ENCODE data around the gene YWHAG. TPM values are rescaled to one million over a fixed set of nuclear protein-coding genes. Genes with fewer than 3 reads are reported as not detected.

YWHAG gene
- total RNA-seq, 1 donor = 121 TPM

DNA sequence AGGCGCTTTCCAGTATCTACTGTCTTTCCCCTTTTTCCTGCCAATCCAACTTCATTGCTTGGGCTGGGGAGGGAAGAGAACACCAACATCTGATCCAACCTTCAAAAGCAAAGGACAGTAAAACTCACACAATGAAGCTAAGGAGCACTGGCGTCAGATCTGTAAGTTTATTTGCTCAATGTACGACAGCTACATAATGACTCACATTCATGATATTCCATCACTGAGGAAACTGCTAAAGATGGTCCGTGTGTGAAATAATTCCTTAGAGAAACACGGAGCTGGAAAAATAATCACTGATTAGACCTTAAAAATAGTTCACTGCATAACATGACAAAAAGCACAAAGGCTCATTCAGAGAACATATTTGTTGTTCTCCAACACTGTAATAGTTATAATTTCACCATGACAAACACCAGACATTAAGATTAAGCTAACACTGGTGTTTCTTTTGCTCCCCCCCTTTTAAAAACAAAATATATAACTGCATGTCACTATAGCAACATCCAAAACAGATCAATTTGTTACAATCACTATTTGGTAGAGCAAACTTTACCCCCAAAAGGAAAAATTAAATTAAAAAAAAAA, 32.1 kb downstream of the YWHAG start:
- DNase-seq (ENCODE audit: insufficient read length, low spot score, missing footprints) = peak; percentile 72
- Histone ChIP-seq H4K20me1 (ENCODE audit: insufficient read depth, low read length) (peaks cover 81% of the 10 kb centered on the region), H3K27ac (ENCODE audit: low read depth, low read length) (peak overlapping the region; percentile 82)

DNA sequence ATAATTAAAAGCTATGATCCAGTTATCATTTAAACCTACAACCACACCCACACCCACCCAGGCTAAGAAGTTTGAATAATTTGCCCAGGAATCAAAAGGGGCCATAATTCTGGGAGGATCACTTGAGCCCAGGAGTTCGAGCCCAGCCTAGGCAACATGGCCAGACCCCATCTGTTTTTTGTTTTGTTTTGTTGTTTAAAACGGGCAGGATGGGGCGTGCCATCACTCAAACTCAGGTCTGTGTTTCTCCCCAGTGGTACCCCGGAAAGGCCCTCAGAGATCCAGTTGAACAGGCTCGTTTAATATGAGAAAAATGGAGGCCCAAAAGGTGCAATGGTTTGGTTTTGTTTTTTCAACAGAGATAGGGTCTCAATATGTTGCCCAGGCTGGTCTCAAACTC, 33.0 kb downstream of the YWHAG start:
- no peaks in the 10 kb centered on the region for H3K27me3 ChIP-seq (ENCODE audit: insufficient read depth, low read length)
- peaks cover 29% of the 10 kb centered on the region for H3K4me1 ChIP-seq (ENCODE audit: insufficient read depth, low read length)
- peaks cover 81% of the 10 kb centered on the region for H3K79me2 ChIP-seq (ENCODE audit: insufficient read depth, low read length)
- TF ChIP-seq, protein P1, sequence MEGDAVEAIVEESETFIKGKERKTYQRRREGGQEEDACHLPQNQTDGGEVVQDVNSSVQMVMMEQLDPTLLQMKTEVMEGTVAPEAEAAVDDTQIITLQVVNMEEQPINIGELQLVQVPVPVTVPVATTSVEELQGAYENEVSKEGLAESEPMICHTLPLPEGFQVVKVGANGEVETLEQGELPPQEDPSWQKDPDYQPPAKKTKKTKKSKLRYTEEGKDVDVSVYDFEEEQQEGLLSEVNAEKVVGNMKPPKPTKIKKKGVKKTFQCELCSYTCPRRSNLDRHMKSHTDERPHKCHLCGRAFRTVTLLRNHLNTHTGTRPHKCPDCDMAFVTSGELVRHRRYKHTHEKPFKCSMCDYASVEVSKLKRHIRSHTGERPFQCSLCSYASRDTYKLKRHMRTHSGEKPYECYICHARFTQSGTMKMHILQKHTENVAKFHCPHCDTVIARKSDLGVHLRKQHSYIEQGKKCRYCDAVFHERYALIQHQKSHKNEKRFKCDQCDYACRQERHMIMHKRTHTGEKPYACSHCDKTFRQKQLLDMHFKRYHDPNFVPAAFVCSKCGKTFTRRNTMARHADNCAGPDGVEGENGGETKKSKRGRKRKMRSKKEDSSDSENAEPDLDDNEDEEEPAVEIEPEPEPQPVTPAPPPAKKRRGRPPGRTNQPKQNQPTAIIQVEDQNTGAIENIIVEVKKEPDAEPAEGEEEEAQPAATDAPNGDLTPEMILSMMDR (IDR thresholded peaks at IDR 0.05; ENCODE audit: extremely low read depth, low read depth, low read length) = no peak
- peaks cover 67% of the 10 kb centered on the region for H3K36me3 ChIP-seq (ENCODE audit: insufficient read depth, low read length)
- no peaks in the 10 kb centered on the region for H3K9me3 ChIP-seq (ENCODE audit: low read depth, low read length)
- H2AFZ ChIP-seq (ENCODE audit: low read length) = no peak overlapping the region
- no peak overlapping the region for H3K4me2 ChIP-seq (ENCODE audit: insufficient read depth, low read length)
- no peak overlapping the region for H3K4me3 ChIP-seq (ENCODE audit: insufficient read depth, low read length)
- peak overlapping the region; percentile 82 for H3K27ac ChIP-seq (ENCODE audit: low read depth, low read length)
- no peak for DNase-seq (ENCODE audit: insufficient read length, low spot score, missing footprints)
- H4K20me1 ChIP-seq (ENCODE audit: insufficient read depth, low read length) = peaks cover 72% of the 10 kb centered on the region

More for the DNA sequence above, 32.1 kb downstream of the YWHAG start:
- no peak overlapping the region for H2AFZ ChIP-seq (ENCODE audit: low read length)
- H3K9me3 ChIP-seq (ENCODE audit: low read depth, low read length) = no peaks in the 10 kb centered on the region
- H3K4me3 ChIP-seq (ENCODE audit: insufficient read depth, low read length) = no peak overlapping the region
- H3K4me2 ChIP-seq (ENCODE audit: insufficient read depth, low read length) = no peak overlapping the region
- H3K36me3 ChIP-seq (ENCODE audit: insufficient read depth, low read length) = peaks cover 75% of the 10 kb centered on the region
- peaks cover 29% of the 10 kb centered on the region for H3K4me1 ChIP-seq (ENCODE audit: insufficient read depth, low read length)
- no peaks in the 10 kb centered on the region for H3K27me3 ChIP-seq (ENCODE audit: insufficient read depth, low read length)
- TF ChIP-seq, protein P1 (IDR thresholded peaks at IDR 0.05; ENCODE audit: extremely low read depth, low read depth, low read length) = no peak
- H3K79me2 ChIP-seq (ENCODE audit: insufficient read depth, low read length) = peaks cover 88% of the 10 kb centered on the region

DNA sequence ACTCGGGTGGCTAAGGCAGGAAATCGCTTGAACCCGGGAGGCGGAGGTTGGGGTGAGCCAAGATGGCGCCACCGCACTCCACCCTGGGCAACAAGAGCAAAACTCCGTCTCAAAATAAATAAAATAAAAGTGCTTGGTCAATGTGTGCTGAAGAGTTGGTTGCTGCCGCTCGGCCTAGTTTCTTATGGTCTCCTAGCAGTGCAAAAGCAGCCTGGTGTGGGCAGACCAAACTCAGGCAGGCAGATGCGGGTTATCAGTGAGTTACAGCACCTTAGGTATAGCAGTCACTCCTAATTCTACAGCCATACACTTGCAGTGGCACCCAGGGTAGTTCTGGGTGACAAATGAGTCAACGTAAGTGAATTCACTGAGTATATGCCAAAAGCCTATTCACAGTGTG, 33.7 kb downstream of the YWHAG start:
- H3K36me3 ChIP-seq (ENCODE audit: insufficient read depth, low read length) = peaks cover 60% of the 10 kb centered on the region
- DNase-seq (ENCODE audit: insufficient read length, low spot score, missing footprints) = no peak
- TF ChIP-seq, protein P1 (IDR thresholded peaks at IDR 0.05; ENCODE audit: extremely low read depth, low read depth, low read length) = no peak
- H4K20me1 ChIP-seq (ENCODE audit: insufficient read depth, low read length) = peaks cover 65% of the 10 kb centered on the region
- no peak overlapping the region for H3K4me2 ChIP-seq (ENCODE audit: insufficient read depth, low read length)
- no peak overlapping the region for H3K4me3 ChIP-seq (ENCODE audit: insufficient read depth, low read length)
- no peak overlapping the region for H2AFZ ChIP-seq (ENCODE audit: low read length)
- H3K27me3 ChIP-seq (ENCODE audit: insufficient read depth, low read length) = no peaks in the 10 kb centered on the region
- peaks cover 29% of the 10 kb centered on the region for H3K4me1 ChIP-seq (ENCODE audit: insufficient read depth, low read length)
- H3K79me2 ChIP-seq (ENCODE audit: insufficient read depth, low read length) = peaks cover 79% of the 10 kb centered on the region
- H3K27ac ChIP-seq (ENCODE audit: low read depth, low read length) = peak overlapping the region; percentile 18
- H3K9me3 ChIP-seq (ENCODE audit: low read depth, low read length) = no peaks in the 10 kb centered on the region

DNA sequence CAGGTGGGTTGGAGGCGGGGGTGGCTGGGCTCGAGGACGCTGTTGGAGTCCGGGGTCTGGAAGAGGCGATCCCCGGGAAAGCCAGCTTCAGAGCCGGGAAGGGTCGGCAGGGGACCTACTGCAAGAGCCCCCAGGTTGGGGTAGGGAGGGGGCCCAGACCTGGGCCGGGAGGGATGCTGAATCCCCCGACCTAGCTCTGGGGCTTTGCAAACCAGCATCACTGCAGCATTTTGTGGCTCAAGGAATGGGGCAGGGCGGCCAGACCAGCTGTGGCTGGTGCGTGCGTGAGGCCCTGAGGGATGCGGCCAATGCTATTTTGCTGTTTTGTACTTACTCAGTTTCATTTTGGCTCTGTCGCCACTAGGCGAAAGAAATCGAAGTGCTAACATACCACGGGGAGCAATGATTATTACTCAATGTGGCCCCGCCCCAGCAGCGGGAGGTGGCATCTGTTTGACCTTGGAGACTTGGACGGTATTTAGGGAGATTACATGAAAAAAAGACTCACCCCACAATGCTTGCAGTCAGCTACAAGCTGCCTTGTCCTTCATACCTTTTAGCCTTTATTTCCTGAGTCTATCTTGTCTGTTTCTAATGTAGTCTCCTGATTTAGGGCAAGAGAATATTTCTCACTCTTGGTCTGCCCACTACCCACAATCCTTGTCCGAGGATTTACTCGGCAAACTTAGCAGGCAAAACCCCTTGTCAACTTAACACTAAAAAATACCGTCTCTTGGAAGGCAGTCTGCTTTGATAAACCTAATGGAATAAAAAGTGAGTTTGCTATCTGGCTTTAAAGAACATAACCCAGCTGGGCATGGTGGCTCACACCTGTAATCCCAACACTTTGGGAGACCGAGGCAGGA, 40.1 kb downstream of the YWHAG start:
- peaks cover 20% of the 10 kb centered on the region for H4K20me1 ChIP-seq (ENCODE audit: insufficient read depth, low read length)
- peak overlapping the region; percentile 85 for H3K4me3 ChIP-seq (ENCODE audit: insufficient read depth, low read length)
- no peaks in the 10 kb centered on the region for H3K27me3 ChIP-seq (ENCODE audit: insufficient read depth, low read length)
- peaks cover 10% of the 10 kb centered on the region for H3K36me3 ChIP-seq (ENCODE audit: insufficient read depth, low read length)
- TF ChIP-seq, protein P1 (IDR thresholded peaks at IDR 0.05; ENCODE audit: extremely low read depth, low read depth, low read length) = peak; percentile 41
- H3K27ac ChIP-seq (ENCODE audit: low read depth, low read length) = peak overlapping the region; percentile 74
- no peak overlapping the region for H2AFZ ChIP-seq (ENCODE audit: low read length)
- H3K4me2 ChIP-seq (ENCODE audit: insufficient read depth, low read length) = peak overlapping the region; percentile 90
- peak; percentile 93 for DNase-seq (ENCODE audit: insufficient read length, low spot score, missing footprints)
- H3K79me2 ChIP-seq (ENCODE audit: insufficient read depth, low read length) = peaks cover 22% of the 10 kb centered on the region
- H3K9me3 ChIP-seq (ENCODE audit: low read depth, low read length) = no peaks in the 10 kb centered on the region
- peaks cover 33% of the 10 kb centered on the region for H3K4me1 ChIP-seq (ENCODE audit: insufficient read depth, low read length)

Data from osteoblast (primary cell).